H9 (cell line): ENCODE measurements around the gene YPEL4. TPM values are rescaled to one million over a fixed set of nuclear protein-coding genes. Genes with fewer than 3 reads are reported as not detected.

Experiments
- DNase-seq: peaks from one replicate; pipeline ENCODE4 v3.0.0-alpha.2; 2017
- H2AFZ ChIP-seq: one replicate; pipeline ENCODE4 v1.6.1; 2013; ENCODE audit warnings: mild to moderate bottlenecking, low read length, control low read depth, moderate library complexity
- H2AK5ac ChIP-seq: 2 replicates; pipeline ENCODE4 v1.6.1; 2013; ENCODE audit warnings: low read length, control low read depth, mixed read lengths; ENCODE audit not compliant: insufficient read length
- H2BK120ac ChIP-seq: one replicate; pipeline ENCODE4 v1.6.1; 2013; ENCODE audit warnings: low read depth, mild to moderate bottlenecking, low read length, control low read depth, inconsistent platforms; ENCODE audit not compliant: poor library complexity, severe bottlenecking
- H2BK12ac ChIP-seq: 2 replicates; pipeline ENCODE4 v1.6.1; 2013; ENCODE audit warnings: low read length, control low read depth, mixed read lengths, low read depth; ENCODE audit not compliant: insufficient read length
- H2BK15ac ChIP-seq: 2 replicates; pipeline ENCODE4 v1.6.1; 2013; ENCODE audit warnings: low read depth, low read length, control low read depth
- H2BK20ac ChIP-seq: one replicate; pipeline ENCODE4 v1.6.1; 2013; ENCODE audit warnings: low read depth, mild to moderate bottlenecking, low read length, control low read depth, inconsistent platforms; ENCODE audit not compliant: poor library complexity, severe bottlenecking
- H2BK5ac ChIP-seq: 2 replicates; pipeline ENCODE4 v1.6.1; 2013; ENCODE audit warnings: low read length, control low read depth, mixed read lengths; ENCODE audit not compliant: insufficient read length
- H3K14ac ChIP-seq: 2 replicates; pipeline ENCODE4 v1.6.1; 2013; ENCODE audit warnings: low read length, control low read depth; ENCODE audit not compliant: insufficient read depth
- H3K18ac ChIP-seq: 2 replicates; pipeline ENCODE4 v1.6.1; 2013; ENCODE audit warnings: low read depth, mild to moderate bottlenecking, mixed read lengths, low read length, control low read depth; ENCODE audit not compliant: insufficient read length
- H3K23ac ChIP-seq: 2 replicates; pipeline ENCODE4 v1.6.1; 2013; ENCODE audit warnings: low read length, control low read depth, mixed read lengths, low read depth; ENCODE audit not compliant: insufficient read length
- H3K23me2 ChIP-seq: 2 replicates; pipeline ENCODE4 v1.6.1; 2013; ENCODE audit warnings: low read depth, mild to moderate bottlenecking, mixed read lengths, low read length, control low read depth; ENCODE audit not compliant: insufficient read length, poor library complexity, severe bottlenecking
- H3K27ac ChIP-seq: 2 replicates; pipeline ENCODE4 v1.5.1; 2013; ENCODE audit warnings: low read length, control low read depth, mixed read lengths, low read depth; ENCODE audit not compliant: insufficient read length
- H3K27me3 ChIP-seq: 2 replicates; pipeline ENCODE4 v1.6.1; 2013; ENCODE audit warnings: low read length, control low read depth, inconsistent platforms; ENCODE audit not compliant: insufficient read depth
- H3K4ac ChIP-seq: 2 replicates; pipeline ENCODE4 v1.6.1; 2013; ENCODE audit warnings: low read depth, mild to moderate bottlenecking, control low read depth, inconsistent platforms, low read length, moderate library complexity
- H3K4me1 ChIP-seq: 2 replicates; pipeline ENCODE4 v1.6.1; 2013; ENCODE audit warnings: low read length, control low read depth, inconsistent platforms; ENCODE audit not compliant: insufficient read depth
- H3K4me2 ChIP-seq: 2 replicates; pipeline ENCODE4 v1.6.1; 2013; ENCODE audit warnings: low read length, control low read depth, mixed read lengths; ENCODE audit not compliant: insufficient read length, insufficient read depth
- H3K56ac ChIP-seq: 2 replicates; pipeline ENCODE4 v1.6.1; 2013; ENCODE audit warnings: low read depth, mild to moderate bottlenecking, mixed read lengths, low read length, control low read depth; ENCODE audit not compliant: insufficient read length
- H3K79me1 ChIP-seq: 2 replicates; pipeline ENCODE4 v1.6.1; 2013; ENCODE audit warnings: low read depth, mild to moderate bottlenecking, moderate library complexity, low read length, control low read depth, inconsistent platforms; ENCODE audit not compliant: insufficient read depth, poor library complexity, severe bottlenecking
- H3K79me2 ChIP-seq: 2 replicates; pipeline ENCODE4 v1.6.1; 2013; ENCODE audit warnings: low read length, control low read depth, inconsistent platforms; ENCODE audit not compliant: insufficient read depth
- H3K9ac ChIP-seq: 2 replicates; pipeline ENCODE4 v1.6.1; 2013; ENCODE audit warnings: low read length, control low read depth, mixed read lengths; ENCODE audit not compliant: insufficient read length; ENCODE audit errors: extremely low read depth
- H3K9me3 ChIP-seq: one replicate; pipeline ENCODE4 v1.6.1; 2013; ENCODE audit warnings: low read depth, low read length, inconsistent platforms; ENCODE audit not compliant: control insufficient read depth
- H3T11ph ChIP-seq: one replicate; pipeline ENCODE4 v1.6.1; 2013; ENCODE audit warnings: mild to moderate bottlenecking, low read length, control low read depth, inconsistent platforms
- H4K20me1 ChIP-seq: one replicate; pipeline ENCODE4 v1.6.1; 2013; ENCODE audit not compliant: control insufficient read depth, insufficient read length, insufficient read depth
- H4K5ac ChIP-seq: 2 replicates; pipeline ENCODE4 v1.6.1; 2013; ENCODE audit warnings: low read depth, mild to moderate bottlenecking, mixed read lengths, low read length, control low read depth; ENCODE audit not compliant: insufficient read length
- H4K8ac ChIP-seq: replicated peaks from 2 replicates; pipeline ENCODE4 v1.6.1; 2013; ENCODE audit warnings: low read length, control low read depth, mixed read lengths, low read depth; ENCODE audit not compliant: insufficient read length
- H4K91ac ChIP-seq: 2 replicates; pipeline ENCODE4 v1.6.1; 2013; ENCODE audit warnings: low read depth, mild to moderate bottlenecking, moderate library complexity, mixed read lengths, low read length, control low read depth; ENCODE audit not compliant: insufficient read length
- H3K27ac Mint-ChIP-seq, 3 experiments: 2 replicates in 2 of 3; 3 replicates in 1 of 3; pipeline ENCODE4 v1.8.0; 2020 to 2021; ENCODE audit warnings: mixed read lengths in 3 of 3, mild to moderate bottlenecking in 1 of 3, moderate library complexity in 1 of 3
- H3K27me3 Mint-ChIP-seq: 2 replicates; pipeline ENCODE4 v1.8.0; 2021; ENCODE audit warnings: low read depth, mild to moderate bottlenecking, moderate library complexity, mixed read lengths
- H3K36me3 Mint-ChIP-seq, 3 experiments: 2 replicates in 2 of 3; 3 replicates in 1 of 3; pipeline ENCODE4 v1.8.0; 2020 to 2021; ENCODE audit warnings: low read depth in 3 of 3, mixed read lengths in 3 of 3; ENCODE audit not compliant: insufficient read depth in 1 of 3
- H3K4me1 Mint-ChIP-seq, 2 experiments: 2 replicates each; pipeline ENCODE4 v1.8.0; 2020; ENCODE audit warnings: mixed read lengths in 2 of 2
- H3K4me3 Mint-ChIP-seq, 2 experiments: 2 replicates in 1 of 2; 3 replicates in 1 of 2; pipeline ENCODE4 v1.8.0; 2020 to 2021; ENCODE audit warnings: mild to moderate bottlenecking in 2 of 2, mixed read lengths in 2 of 2, moderate library complexity in 1 of 2
- H3K9me3 Mint-ChIP-seq, 2 experiments: 2 replicates in 1 of 2; 3 replicates in 1 of 2; pipeline ENCODE4 v1.8.0; 2020; ENCODE audit warnings: mild to moderate bottlenecking in 2 of 2, mixed read lengths in 2 of 2, moderate library complexity in 1 of 2
- CTCF ChIP-seq: fragments of 200-600 bp; sonication (generic); conservative IDR thresholded peaks from 3 replicates; pipeline ENCODE4 v1.8.0; 2021; ENCODE audit warnings: antibody characterized with exemption, mild to moderate bottlenecking
- total RNA-seq: library from RNA; stranded (reverse); gene quantifications from 2 replicates; pipeline ENCODE4 v1.2.1, GENCODE V29; 2021

YPEL4 gene
- total RNA-seq, 1 experiment from 2014 or later: 0.13 TPM

- Histone ChIP-seq H2BK12ac (no peak overlapping the region), H3K9ac (no peak overlapping the region), H3K79me2 (no peaks in the 10 kb centered on the region), H3K27me3 (no peaks in the 10 kb centered on the region), H4K20me1 (no peaks in the 10 kb centered on the region), H3K4me1 (no peaks in the 10 kb centered on the region), H3K23ac (no peak overlapping the region), H3K4ac (no peak overlapping the region), H3K79me1 (no peaks in the 10 kb centered on the region), H3K27ac (no peak overlapping the region), H3K14ac (no peak overlapping the region), H2BK5ac (no peak overlapping the region), H3K9me3 (no peaks in the 10 kb centered on the region), H3K18ac (no peak overlapping the region), H4K8ac (no peak overlapping the region), H3T11ph (no peak overlapping the region), H2AFZ (no peak overlapping the region), H2BK15ac (no peak overlapping the region), H2BK20ac (no peak overlapping the region), H2BK120ac (no peak overlapping the region), H4K91ac (no peak overlapping the region), H3K23me2 (no peaks in the 10 kb centered on the region), H3K4me2 (no peak overlapping the region), H3K56ac (no peak overlapping the region), H2AK5ac (no peak overlapping the region), H4K5ac (no peak overlapping the region)
- H3K27ac Mint-ChIP-seq: no peak overlapping the region
- H3K9me3 Mint-ChIP-seq: peaks cover 11 to 18% of the 10 kb centered on the region in 2 experiments
- H3K4me1 Mint-ChIP-seq: no peaks in the 10 kb centered on the region
- TF ChIP-seq CTCF: no peak
- no peak for DNase-seq
- peaks cover 4 to 15% (median 9%) of the 10 kb centered on the region in 3 experiments; a peak in 6 of 7 replicates for H3K36me3 Mint-ChIP-seq
- no peaks in the 10 kb centered on the region; the same call in 1 of the 2 replicates for H3K27me3 Mint-ChIP-seq
- H3K4me3 Mint-ChIP-seq: no peak overlapping the region
Observed at GRCh38 chr11:57620467-57620866, 29.2 kb downstream of the YPEL4 start.
